PFSK-1 (cell line): ENCODE results near the gene AGMO.

ENCODE experiments used
- POLR2AphosphoS5 ChIP-seq: IDR thresholded peaks from 2 replicates; pipeline ENCODE4 v1.6.1; 2012; ENCODE audit warnings: low read depth, mild to moderate bottlenecking, control low read depth, low read length, moderate library complexity
- TAF1 ChIP-seq: IDR thresholded peaks from 2 replicates; pipeline ENCODE4 v1.6.1; 2012; ENCODE audit warnings: low read length, control low read depth, borderline replicate concordance; ENCODE audit not compliant: insufficient read depth

DNA sequence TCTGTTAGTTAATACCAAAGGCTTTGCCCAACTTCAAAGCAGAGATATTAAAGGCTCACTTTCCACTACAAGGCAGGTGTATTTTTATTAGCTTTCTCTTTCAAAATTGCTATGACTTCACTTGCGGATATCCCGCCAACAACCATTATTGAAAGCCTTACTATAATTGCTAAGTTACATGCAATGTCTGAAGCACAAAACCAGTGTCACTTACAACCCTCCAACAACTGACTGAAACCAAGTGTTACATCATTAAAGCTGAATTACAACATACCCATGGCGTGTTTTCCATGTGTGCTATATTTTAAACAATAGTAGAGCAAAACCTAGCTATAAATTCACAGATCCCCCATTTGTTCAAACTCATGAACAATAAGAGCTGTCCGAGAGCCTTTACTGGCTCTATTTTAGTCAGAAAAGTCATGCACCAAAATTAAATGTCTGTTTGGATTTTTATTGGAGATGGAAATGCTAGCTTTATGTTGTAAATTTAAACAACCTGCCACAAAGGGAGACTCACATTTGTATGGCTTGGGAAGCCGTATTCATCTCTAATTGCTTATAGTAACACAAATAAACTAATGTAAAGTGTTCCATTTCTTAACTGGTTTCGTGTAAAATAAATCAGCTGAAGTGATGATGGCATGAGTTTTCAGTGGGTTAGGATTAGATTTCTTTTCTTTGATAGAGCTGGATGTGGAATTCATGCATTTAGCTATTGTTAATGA, 227.1 kb downstream of the AGMO start:
- no peak for TF ChIP-seq TAF1
- no peak for TF ChIP-seq POLR2AphosphoS5
